ENCODE data around the gene ZNF43. TPM values are rescaled to one million over a fixed set of nuclear protein-coding genes. Genes with fewer than 3 reads are reported as not detected.
"Not testable (repeated sequence)": the region's sequence is repeated elsewhere in the genome, so short reads cannot be mapped to it uniquely, and the experiment has no call there.

ZNF43 gene
- total and polyA plus RNA-seq, 2 of the 8 experiments (the other 6 are each of a cell fraction or from before 2014, with no cell fraction given): 24.7 to 53.1 TPM

DNA sequence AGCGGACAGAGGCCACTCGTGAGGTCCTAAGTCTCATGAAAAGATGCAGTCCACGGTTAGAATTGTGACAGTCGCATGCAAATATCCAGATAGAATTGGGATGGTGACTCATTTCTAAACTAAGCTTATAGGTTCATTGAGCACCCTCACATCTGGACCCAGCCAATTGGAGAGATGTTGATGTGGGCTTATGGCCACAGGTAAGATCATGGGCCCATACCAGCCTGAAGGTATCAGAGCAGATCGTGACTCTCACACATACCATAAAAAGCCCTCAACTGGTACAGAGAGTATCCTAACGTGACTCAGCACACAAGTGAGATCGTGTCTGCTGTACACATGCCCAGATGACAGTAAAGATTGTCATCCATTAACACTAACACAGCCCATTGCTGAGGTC, 40.6 kb upstream of the ZNF43 start:
- H3K27ac ChIP-seq (ENCODE audit: low read depth, low read length); H2BK15ac ChIP-seq (ENCODE audit: low read length); H3K9ac ChIP-seq (replicated peaks in 1 of 4; ENCODE audit: extremely low read depth in 1 of 4, low read depth in 3 of 4, low read length in 3 of 4); H4K20me1 ChIP-seq (replicated peaks in 1 of 2; ENCODE audit: control insufficient read depth in 1 of 2, insufficient read depth in 2 of 2, low read length in 2 of 2); H3K79me1 ChIP-seq (ENCODE audit: low read depth, low read length); H4K91ac ChIP-seq (replicated peaks; ENCODE audit: insufficient read length, low read length); H3K27me3 ChIP-seq (replicated peaks in 1 of 4; ENCODE audit: control insufficient read depth in 3 of 4, extremely low read depth in 1 of 4, insufficient read depth in 3 of 4, low read length in 3 of 4); H3K23ac ChIP-seq (ENCODE audit: insufficient read length); DNase-seq (ENCODE audit: low read depth in 1 of 2, low spot score in 2 of 2); H4K8ac ChIP-seq (ENCODE audit: extremely low read depth, insufficient read depth, low read length); H3K56ac ChIP-seq (replicated peaks; ENCODE audit: insufficient read length, low read depth, low read length); FAIRE-seq; H2AFZ ChIP-seq (ENCODE audit: low read length); H3K18ac ChIP-seq (ENCODE audit: extremely low read depth, low read length); H3K23me2 ChIP-seq (ENCODE audit: low read depth, low read length); H3K4me1 ChIP-seq (replicated peaks in 1 of 4; ENCODE audit: control insufficient read depth in 3 of 4, insufficient read depth in 4 of 4, low read length in 3 of 4); H2BK120ac ChIP-seq (replicated peaks; ENCODE audit: low read depth, low read length); H2BK12ac ChIP-seq (ENCODE audit: low read depth, low read length); POLR2A ChIA-PET (ENCODE audit: partially characterized antibody); H3K79me2 ChIP-seq (ENCODE audit: control insufficient read depth in 1 of 2, insufficient read depth in 2 of 2, low read length in 2 of 2); H2AK5ac ChIP-seq (ENCODE audit: low read depth, low read length); H4K5ac ChIP-seq (ENCODE audit: insufficient read length, low read depth, low read length); H3K36me3 ChIP-seq (ENCODE audit: control insufficient read depth in 2 of 4, insufficient read depth in 4 of 4, low read length in 3 of 4); H3K4me2 ChIP-seq (ENCODE audit: insufficient read depth in 1 of 2, low read depth in 2 of 2, low read length in 2 of 2); H2BK20ac ChIP-seq (ENCODE audit: low read length); H3K14ac ChIP-seq (ENCODE audit: insufficient read length); H3K4ac ChIP-seq (replicated peaks; ENCODE audit: insufficient read length, low read depth, low read length); CTCF ChIA-PET (ENCODE audit: partially characterized antibody); H2BK5ac ChIP-seq (ENCODE audit: low read depth, low read length); H3K4me3 ChIP-seq (ENCODE audit: extremely low read depth in 1 of 4, insufficient read depth in 2 of 4, low read depth in 3 of 4, low read length in 4 of 4): not testable (repeated sequence)
- H3K9me3 ChIP-seq (ENCODE audit: insufficient read depth in 2 of 2, low read depth in 1 of 2, low read length in 1 of 2): peaks cover 35 to 47% of the 10 kb centered on the region in 2 experiments
- 75% methylated on average over 6 of the region's 7 CpGs; no CpG with 5 or more reads in 1 of the 2 experiments for WGBS, 2 experiments (ENCODE audit: extremely low coverage in 1 of 2, insufficient coverage in 1 of 2, insufficient read length in 1 of 2, insufficient replicate concordance in 2 of 2, low coverage in 1 of 2, low lambda C conversion rate in 2 of 2, missing lambda C conversion rate in 1 of 2)
